Measurements from ENCODE around the gene RHOC.

GRCh38 chr1:112672009-112672408 lies 34.9 kb downstream of the RHOC start:
- TF ChIP-seq, protein P1, sequence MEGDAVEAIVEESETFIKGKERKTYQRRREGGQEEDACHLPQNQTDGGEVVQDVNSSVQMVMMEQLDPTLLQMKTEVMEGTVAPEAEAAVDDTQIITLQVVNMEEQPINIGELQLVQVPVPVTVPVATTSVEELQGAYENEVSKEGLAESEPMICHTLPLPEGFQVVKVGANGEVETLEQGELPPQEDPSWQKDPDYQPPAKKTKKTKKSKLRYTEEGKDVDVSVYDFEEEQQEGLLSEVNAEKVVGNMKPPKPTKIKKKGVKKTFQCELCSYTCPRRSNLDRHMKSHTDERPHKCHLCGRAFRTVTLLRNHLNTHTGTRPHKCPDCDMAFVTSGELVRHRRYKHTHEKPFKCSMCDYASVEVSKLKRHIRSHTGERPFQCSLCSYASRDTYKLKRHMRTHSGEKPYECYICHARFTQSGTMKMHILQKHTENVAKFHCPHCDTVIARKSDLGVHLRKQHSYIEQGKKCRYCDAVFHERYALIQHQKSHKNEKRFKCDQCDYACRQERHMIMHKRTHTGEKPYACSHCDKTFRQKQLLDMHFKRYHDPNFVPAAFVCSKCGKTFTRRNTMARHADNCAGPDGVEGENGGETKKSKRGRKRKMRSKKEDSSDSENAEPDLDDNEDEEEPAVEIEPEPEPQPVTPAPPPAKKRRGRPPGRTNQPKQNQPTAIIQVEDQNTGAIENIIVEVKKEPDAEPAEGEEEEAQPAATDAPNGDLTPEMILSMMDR (conservative IDR thresholded peaks at IDR 0.05 in 1 of 2, IDR thresholded peaks at IDR 0.05 in 1 of 2; ENCODE audit: low read depth in 1 of 2, low read length in 2 of 2): no peak
- no peak for TF ChIP-seq EZH2 (IDR thresholded peaks at IDR 0.05; ENCODE audit: low read length, missing control alignments)
